Measurements from ENCODE around the gene HRH3.

Gene HRH3

GRCh38 chr20:62167474-62167873, 52.6 kb downstream of the HRH3 start:
- FAIRE-seq (no peak), DNase-seq (ENCODE audit: insufficient read length) (no peak)
- TF ChIP-seq POLR2AphosphoS5 (IDR thresholded peaks at IDR 0.05; ENCODE audit: low read depth, low read length) (no peak), POLR2A (IDR thresholded peaks at IDR 0.05; ENCODE audit: low read depth, low read length) (no peak), TAF1 (IDR thresholded peaks at IDR 0.05; ENCODE audit: borderline replicate concordance, low read depth, low read length) (no peak)

- TF ChIP-seq POLR2A (IDR thresholded peaks at IDR 0.05; ENCODE audit: low read depth, low read length) (no peak), POLR2AphosphoS5 (IDR thresholded peaks at IDR 0.05; ENCODE audit: low read depth, low read length) (no peak), TAF1 (IDR thresholded peaks at IDR 0.05; ENCODE audit: borderline replicate concordance, low read depth, low read length) (no peak)
- DNase-seq (ENCODE audit: insufficient read length) (no peak), FAIRE-seq (no peak)
Measured at GRCh38 chr20:62165762-62166399, 54.2 kb downstream of the HRH3 start.

All from GM12892 (cell line).